Smooth muscle cell (in vitro differentiated cells): ENCODE data around the gene CAPN5. TPM values are rescaled to one million over a fixed set of nuclear protein-coding genes. Genes with fewer than 3 reads are reported as not detected.

Source experiments
- DNase-seq: peaks from one replicate; lab custom pipeline; 2025; ENCODE audit not compliant: unreplicated experiment; lab: John Stamatoyannopoulos, UW
- H2AFZ ChIP-seq: fragments of 200-600 bp; sonication (generic); 2 replicates; pipeline ENCODE4 v1.6.0; 2016; ENCODE audit warnings: antibody characterized with exemption, low read depth, mild to moderate bottlenecking
- H3F3A ChIP-seq: fragments of 200-600 bp; sonication (generic); 2 replicates; pipeline ENCODE4 v1.6.0; 2017; ENCODE audit warnings: antibody characterized with exemption, low read depth
- H3K27ac ChIP-seq: fragments of 200-600 bp; sonication (generic); 2 replicates; pipeline ENCODE4 v1.5.1; 2016; ENCODE audit warnings: low read depth, mild to moderate bottlenecking
- H3K27me3 ChIP-seq: fragments of 200-600 bp; sonication (generic); 2 replicates; pipeline ENCODE4 v1.6.1; 2016; ENCODE audit warnings: low read depth, mild to moderate bottlenecking
- H3K36me3 ChIP-seq: fragments of 200-600 bp; sonication (generic); 2 replicates; pipeline ENCODE4 v1.5.1; 2016; ENCODE audit warnings: low read depth
- H3K4me1 ChIP-seq: fragments of 200-600 bp; sonication (generic); 2 replicates; pipeline ENCODE4 v1.5.1; 2016; ENCODE audit warnings: low read depth
- H3K4me2 ChIP-seq: fragments of 200-600 bp; sonication (generic); 2 replicates; pipeline ENCODE4 v1.6.0; 2016; ENCODE audit warnings: mild to moderate bottlenecking
- H3K4me3 ChIP-seq: fragments of 200-600 bp; sonication (generic); 2 replicates; pipeline ENCODE4 v1.5.1; 2016; ENCODE audit warnings: mild to moderate bottlenecking
- H3K79me2 ChIP-seq: fragments of 200-600 bp; sonication (generic); 2 replicates; pipeline ENCODE4 v1.6.0; 2016; ENCODE audit warnings: low read depth, mild to moderate bottlenecking
- H3K9ac ChIP-seq: fragments of 200-600 bp; sonication (generic); 2 replicates; pipeline ENCODE4 v1.6.0; 2016; ENCODE audit warnings: low read depth
- H3K9me3 ChIP-seq: fragments of 200-600 bp; sonication (generic); replicated peaks from 2 replicates; pipeline ENCODE4 v1.5.1; 2016; ENCODE audit warnings: low read depth
- H4K20me1 ChIP-seq: fragments of 200-600 bp; sonication (generic); 2 replicates; pipeline ENCODE4 v1.6.0; 2016; ENCODE audit warnings: low read depth
- WGBS: methylation state at CpG from one replicate; pipeline ENCODE4 v1.1.7; 2016; ENCODE audit warnings: low lambda C conversion rate; 5-methylcytosine and 5-hydroxymethylcytosine counted together
- polyA plus RNA-seq: library from polyadenylated mRNA; unstranded; fragments of >200 nt; fragmentation: Nextera tagmentation; extraction: Ambion mirVana; gene quantifications from 2 replicates; pipeline ENCODE4 v1.2.1, GENCODE V29; 2016
- total RNA-seq: library from RNA; depleted of rRNA; stranded (reverse); fragments of >200 nt; gene quantifications from 2 replicates; pipeline ENCODE4 v1.2.3, GENCODE V29; 2014
- TF ChIP-seq, protein P1 (sequence below): fragments of 200-600 bp; sonication (generic); IDR thresholded peaks from 2 replicates; pipeline ENCODE4 v1.5.1; 2017; ENCODE audit warnings: borderline replicate concordance, mild to moderate bottlenecking, antibody characterized with exemption; ENCODE audit not compliant: insufficient read depth, poor library complexity, severe bottlenecking

The CAPN5 gene
- total and polyA plus RNA-seq, 2 experiments from 2014 or later, result 15.5 to 23.1 TPM

DNA sequence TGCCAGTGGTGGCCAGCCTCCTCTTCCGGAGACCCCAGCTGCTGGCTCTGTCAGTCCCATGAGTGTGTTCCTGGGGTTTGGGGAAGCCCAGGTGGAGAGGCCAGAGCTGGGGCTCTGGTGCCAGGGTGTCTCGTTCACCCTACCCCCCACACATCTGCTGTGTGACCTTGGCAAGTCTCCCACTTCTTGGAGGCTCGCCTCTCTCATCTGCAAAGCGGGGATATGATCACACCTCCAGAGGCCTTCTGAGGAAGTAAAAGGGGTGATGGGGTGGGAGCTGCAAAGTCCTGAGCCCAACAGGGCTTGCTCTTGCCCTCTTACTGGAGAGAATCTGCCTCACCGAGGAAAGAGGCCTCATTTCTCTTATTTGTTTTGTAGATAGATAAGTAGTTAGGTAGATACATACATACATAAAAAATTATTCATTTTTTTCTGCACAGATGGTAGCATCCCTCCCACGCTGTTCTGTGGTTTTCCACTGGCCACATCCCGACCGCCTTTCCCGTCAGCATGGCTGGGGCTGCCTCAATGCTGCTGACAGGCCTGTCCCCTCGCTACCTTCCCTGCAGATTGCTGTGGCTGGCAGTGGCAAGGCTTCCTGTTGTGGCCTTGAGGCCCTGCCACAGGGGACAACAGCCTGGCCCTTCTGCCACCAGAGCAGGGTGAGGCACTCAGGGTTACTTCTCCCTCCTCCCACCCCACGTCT lies 85.2 kb downstream of the CAPN5 start:
- Histone ChIP-seq H3K4me2 (no peak overlapping the region), H3K36me3 (no peaks in the 10 kb centered on the region), H3K79me2 (no peaks in the 10 kb centered on the region), H3K4me1 (peaks cover 15% of the 10 kb centered on the region), H3F3A (no peaks in the 10 kb centered on the region), H3K27me3 (no peaks in the 10 kb centered on the region), H2AFZ (no peak overlapping the region), H4K20me1 (no peaks in the 10 kb centered on the region), H3K4me3 (no peak overlapping the region), H3K27ac (no peak overlapping the region), H3K9me3 (no peaks in the 10 kb centered on the region), H3K9ac (no peak overlapping the region)
- no peak for DNase-seq
- TF ChIP-seq, protein P1, sequence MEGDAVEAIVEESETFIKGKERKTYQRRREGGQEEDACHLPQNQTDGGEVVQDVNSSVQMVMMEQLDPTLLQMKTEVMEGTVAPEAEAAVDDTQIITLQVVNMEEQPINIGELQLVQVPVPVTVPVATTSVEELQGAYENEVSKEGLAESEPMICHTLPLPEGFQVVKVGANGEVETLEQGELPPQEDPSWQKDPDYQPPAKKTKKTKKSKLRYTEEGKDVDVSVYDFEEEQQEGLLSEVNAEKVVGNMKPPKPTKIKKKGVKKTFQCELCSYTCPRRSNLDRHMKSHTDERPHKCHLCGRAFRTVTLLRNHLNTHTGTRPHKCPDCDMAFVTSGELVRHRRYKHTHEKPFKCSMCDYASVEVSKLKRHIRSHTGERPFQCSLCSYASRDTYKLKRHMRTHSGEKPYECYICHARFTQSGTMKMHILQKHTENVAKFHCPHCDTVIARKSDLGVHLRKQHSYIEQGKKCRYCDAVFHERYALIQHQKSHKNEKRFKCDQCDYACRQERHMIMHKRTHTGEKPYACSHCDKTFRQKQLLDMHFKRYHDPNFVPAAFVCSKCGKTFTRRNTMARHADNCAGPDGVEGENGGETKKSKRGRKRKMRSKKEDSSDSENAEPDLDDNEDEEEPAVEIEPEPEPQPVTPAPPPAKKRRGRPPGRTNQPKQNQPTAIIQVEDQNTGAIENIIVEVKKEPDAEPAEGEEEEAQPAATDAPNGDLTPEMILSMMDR, result no peak
- 79% methylated on average over 10 of the region's 11 CpGs for WGBS

DNA sequence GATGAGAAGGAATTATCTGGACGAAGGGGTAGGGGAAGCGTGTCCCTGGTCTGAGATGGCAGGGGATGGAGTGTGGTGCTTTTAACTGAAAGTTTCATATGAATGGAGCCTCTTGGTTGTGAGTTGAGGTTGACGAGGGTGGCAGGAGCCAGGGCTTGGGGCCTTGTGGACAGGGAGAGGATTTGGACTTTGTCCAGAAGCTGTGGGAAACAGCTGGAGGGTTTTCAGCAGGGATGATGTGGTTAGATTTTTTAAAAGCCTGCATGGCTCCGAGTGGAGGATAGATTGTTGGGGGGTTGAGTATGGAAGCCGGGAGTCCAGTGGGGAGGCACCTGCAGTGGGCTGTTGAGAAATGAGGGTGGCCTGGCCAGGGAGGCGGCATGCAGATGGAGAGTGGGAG lies 86.1 kb downstream of the CAPN5 start:
- Histone ChIP-seq H3K4me3 (no peak overlapping the region), H3K27ac (no peak overlapping the region), H3K36me3 (no peaks in the 10 kb centered on the region), H3K27me3 (no peaks in the 10 kb centered on the region), H3K9ac (no peak overlapping the region), H3K9me3 (no peaks in the 10 kb centered on the region), H3K79me2 (no peaks in the 10 kb centered on the region), H2AFZ (no peak overlapping the region), H3K4me2 (no peak overlapping the region), H3K4me1 (peaks cover 12% of the 10 kb centered on the region), H3F3A (no peaks in the 10 kb centered on the region), H4K20me1 (no peaks in the 10 kb centered on the region)
- DNase-seq, result no peak
- 65% methylated on average over 6 of the region's 6 CpGs for WGBS
- TF ChIP-seq, protein P1, result no peak

DNA sequence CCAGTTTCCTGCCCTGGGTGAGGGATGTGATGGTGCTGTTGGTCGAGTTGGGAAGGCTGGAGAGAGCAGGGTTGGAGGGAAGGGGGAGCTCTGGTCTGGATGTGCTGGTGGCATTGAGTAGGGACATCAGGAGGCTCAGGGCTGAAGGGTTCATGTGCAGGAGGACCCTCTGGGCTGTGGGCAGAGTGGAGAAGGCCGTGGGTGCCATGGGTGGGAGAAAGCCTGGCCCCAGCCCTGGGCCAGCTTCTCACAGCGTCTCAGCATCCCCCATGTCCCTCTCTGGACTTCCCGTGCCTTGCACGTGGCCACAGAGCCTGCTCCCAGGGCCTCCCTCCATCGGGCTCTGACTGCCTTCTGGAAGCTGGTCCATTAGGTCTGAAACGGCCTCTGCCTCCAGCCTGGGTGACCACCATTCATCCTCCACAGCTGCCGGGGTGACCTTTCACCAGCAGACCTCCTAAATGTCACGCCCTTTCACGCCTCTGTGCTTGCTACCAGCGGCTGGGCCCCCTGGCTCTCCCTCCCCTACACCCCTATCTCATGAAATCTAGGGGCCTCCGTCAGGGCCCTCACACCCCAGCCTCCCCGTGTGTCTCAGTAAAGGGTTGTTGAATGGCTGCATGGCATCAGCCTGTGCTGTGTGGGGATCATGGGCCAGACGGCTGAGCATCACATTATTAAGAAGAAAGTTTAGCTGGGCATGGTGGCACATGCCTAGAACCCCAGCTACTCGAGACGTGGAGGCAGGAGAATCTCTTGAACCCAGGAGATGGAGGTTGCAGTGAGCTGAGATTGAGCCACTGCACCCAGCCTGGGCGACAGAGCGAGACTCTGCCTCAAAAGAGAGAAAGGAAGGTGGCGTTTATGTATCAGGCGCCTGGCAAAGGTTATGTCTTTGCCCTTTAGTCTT lies 86.8 kb downstream of the CAPN5 start:
- TF ChIP-seq, protein P1, result no peak
- no peak overlapping the region for H3K9ac ChIP-seq
- no peak overlapping the region for H2AFZ ChIP-seq
- H3K4me1 ChIP-seq, result peaks cover 6% of the 10 kb centered on the region
- WGBS, result 88% methylated on average over 20 of the region's 20 CpGs
- H4K20me1 ChIP-seq, result no peaks in the 10 kb centered on the region
- no peaks in the 10 kb centered on the region for H3K9me3 ChIP-seq
- H3K36me3 ChIP-seq, result no peaks in the 10 kb centered on the region
- H3F3A ChIP-seq, result no peaks in the 10 kb centered on the region
- no peaks in the 10 kb centered on the region for H3K27me3 ChIP-seq
- no peak for DNase-seq
- H3K4me2 ChIP-seq, result no peak overlapping the region
- no peak overlapping the region for H3K27ac ChIP-seq
- H3K79me2 ChIP-seq, result no peaks in the 10 kb centered on the region
- no peak overlapping the region for H3K4me3 ChIP-seq
